Endothelial cell of umbilical vein (primary cell): ENCODE measurements around the gene PRX. TPM values are rescaled to one million over a fixed set of nuclear protein-coding genes. Genes with fewer than 3 reads are reported as not detected.
"Not testable (repeated sequence)": the region's sequence is repeated elsewhere in the genome, so short reads cannot be mapped to it uniquely, and the experiment has no call there.

Experiments used
- BruUV-seq: library from RNA; stranded (reverse); fragments of 400-500 nt; replicated peaks from 2 replicates; lab custom pipeline; 2021; lab: Mats Ljungman, UMichigan
- CTCF ChIA-PET: fragments of 300-600, 350-600 bp; sonication (Branson Sonifier 250); formaldehyde crosslinking; loops from one replicate; lab custom pipeline; 2021; ENCODE audit warnings: antibody characterized with exemption, inconsistent platforms; lab: Charles Lee
- POLR2A ChIA-PET: fragments of 300-600, 350-600 bp; sonication (Branson Sonifier 250); formaldehyde crosslinking; loops from one replicate; lab custom pipeline; 2021; ENCODE audit warnings: antibody characterized with exemption, inconsistent platforms; lab: Charles Lee
- DNase-seq: peaks from one replicate; pipeline ENCODE4 v3.0.0-alpha.2; 2011; ENCODE audit warnings: low read depth, low spot score
- FAIRE-seq: peaks from 2 replicates; lab custom pipeline; 2011; peaks lifted over from hg19 to GRCh38; lab: Jason Lieb, UNC
- H2AFZ ChIP-seq: 2 replicates; pipeline ENCODE4 v1.6.0; 2012; ENCODE audit warnings: low read depth, low read length, control low read depth, inconsistent platforms
- H3K27ac ChIP-seq: 2 replicates; pipeline ENCODE4 v1.5.1; 2011; ENCODE audit warnings: low read depth, mild to moderate bottlenecking, control low read depth, low read length, moderate library complexity; ENCODE audit not compliant: insufficient read depth
- H3K27me3 ChIP-seq, 2 experiments: 2 replicates each; pipeline versions ENCODE4 v1.6.0 to v1.6.1; 2011; ENCODE audit warnings: low read length in 2 of 2, mixed read lengths in 1 of 2; ENCODE audit not compliant: control insufficient read depth in 2 of 2, insufficient read depth in 2 of 2
- H3K36me3 ChIP-seq, 2 experiments: 2 replicates in 1 of 2; 3 replicates in 1 of 2; pipeline ENCODE4 v1.5.1; 2011; ENCODE audit warnings: low read length in 2 of 2, mild to moderate bottlenecking in 1 of 2, moderate library complexity in 1 of 2; ENCODE audit not compliant: control insufficient read depth in 2 of 2, insufficient read depth in 2 of 2; ENCODE audit errors: extremely low read depth in 1 of 2
- H3K4me1 ChIP-seq: 3 replicates; pipeline ENCODE4 v1.5.1; 2011; ENCODE audit warnings: mild to moderate bottlenecking, low read length; ENCODE audit not compliant: control insufficient read depth, insufficient read depth; ENCODE audit errors: extremely low read depth
- H3K4me2 ChIP-seq: 2 replicates; pipeline ENCODE4 v1.6.1; 2011; ENCODE audit warnings: low read length, control low read depth, mixed read lengths; ENCODE audit not compliant: insufficient read depth
- H3K4me3 ChIP-seq, 3 experiments: fragments of 200-600 bp in 1 of 3; sonication (generic), shearing (Covaris generic) in 1 of 3; replicated peaks in 1 of 3; 2 replicates each; pipeline ENCODE4 v1.5.1; 2011 to 2016; ENCODE audit warnings: control low read depth in 3 of 3, low read length in 3 of 3, mild to moderate bottlenecking in 2 of 3, inconsistent platforms in 1 of 3, low read depth in 1 of 3, moderate library complexity in 1 of 3; ENCODE audit not compliant: insufficient read depth in 1 of 3
- H3K79me2 ChIP-seq: 2 replicates; pipeline ENCODE4 v1.6.0; 2012; ENCODE audit warnings: low read length, inconsistent platforms; ENCODE audit not compliant: control insufficient read depth, insufficient read depth
- H3K9ac ChIP-seq: replicated peaks from 2 replicates; pipeline ENCODE3; 2011; ENCODE audit warnings: low read length, control low read depth; ENCODE audit not compliant: insufficient read depth; ENCODE audit errors: extremely low read depth
- H3K9me1 ChIP-seq: replicated peaks from 3 replicates; pipeline ENCODE4 v1.6.0; 2011; ENCODE audit warnings: mild to moderate bottlenecking, low read length; ENCODE audit not compliant: control insufficient read depth, insufficient read depth; ENCODE audit errors: extremely low read depth
- H3K9me3 ChIP-seq: replicated peaks from 2 replicates; pipeline ENCODE4 v1.5.1; 2012; ENCODE audit warnings: low read length, inconsistent platforms; ENCODE audit not compliant: control insufficient read depth, insufficient read depth
- H4K20me1 ChIP-seq: replicated peaks from 2 replicates; pipeline ENCODE3; 2011; ENCODE audit warnings: mild to moderate bottlenecking, low read length; ENCODE audit not compliant: control insufficient read depth, insufficient read depth; ENCODE audit errors: extremely low read depth
- EZH2 ChIP-seq: IDR thresholded peaks from 2 replicates; pipeline ENCODE4 v1.6.1; 2012; ENCODE audit warnings: borderline replicate concordance, low read depth, mild to moderate bottlenecking, moderate library complexity, low read length, inconsistent platforms; ENCODE audit not compliant: severe bottlenecking
- FOS ChIP-seq: IDR thresholded peaks from 2 replicates; pipeline ENCODE4 v1.6.1; 2011; ENCODE audit warnings: mild to moderate bottlenecking, low read length, moderate library complexity, borderline replicate concordance; ENCODE audit not compliant: insufficient read depth
- GATA2 ChIP-seq: IDR thresholded peaks from 2 replicates; pipeline ENCODE4 v1.7.0; 2011; ENCODE audit warnings: low read depth, mild to moderate bottlenecking, moderate library complexity, mixed read lengths, low read length; ENCODE audit not compliant: insufficient read length, insufficient read depth
- JUN ChIP-seq: IDR thresholded peaks from 2 replicates; pipeline ENCODE4 v1.6.1; 2011; ENCODE audit warnings: borderline replicate concordance, low read depth; ENCODE audit not compliant: insufficient read length, insufficient read depth
- MYC ChIP-seq: IDR thresholded peaks from one replicate; pipeline ENCODE4 v1.6.1; 2011; ENCODE audit warnings: mild to moderate bottlenecking, low read depth, low read length
- POLR2A ChIP-seq: IDR thresholded peaks from 2 replicates; pipeline ENCODE4 v1.6.1; 2012; ENCODE audit warnings: low read depth, mild to moderate bottlenecking, control low read depth, low read length
- POLR2AphosphoS5 ChIP-seq: IDR thresholded peaks from 2 replicates; pipeline ENCODE4 v1.6.1; 2012; ENCODE audit warnings: low read depth, mild to moderate bottlenecking, control low read depth, low read length, moderate library complexity; ENCODE audit not compliant: insufficient read depth
- dilution Hi-C: fragments of 300-500 bp; cut with MboI; formaldehyde crosslinking; loops from one replicate; pipeline ENCODE4 v1.15.0; 2019; ENCODE audit warnings: low sequenced_read_pairs; ENCODE audit not compliant: extremely low pct_ligation_motif_present
- intact Hi-C: fragments of 100-400 bp; cut with micrococcal nuclease; formaldehyde crosslinking; loops from one replicate; pipeline ENCODE4 v1.10.0; 2022
- polyA plus RNA-seq, 4 experiments: library from polyadenylated mRNA; depleted of rRNA in 3 of 4; stranded (reverse) in 3 of 4; unstranded in 1 of 4; fragments of >200 nt; gene quantifications; 2 replicates each; pipeline versions ENCODE4 v1.2.1 to v1.2.3, GENCODE V29; 2011 to 2012; ENCODE audit warnings: missing spikeins in 1 of 4
- total RNA-seq: library from RNA; stranded (reverse); gene quantifications from 2 replicates; pipeline ENCODE4 v1.2.3, GENCODE V29; 2021
- TF ChIP-seq, protein P1 (sequence below): IDR thresholded peaks from 2 replicates; pipeline ENCODE4 v1.6.1; 2011; ENCODE audit not compliant: insufficient read depth, insufficient read length
- TF ChIP-seq, protein P2 (sequence below), 2 donors: IDR thresholded peaks; 1 replicate in 1 of 2; 2 replicates in 1 of 2; pipeline ENCODE4 v1.5.1; 2011; ENCODE audit warnings: low read length in 2 of 2, mild to moderate bottlenecking in 2 of 2, moderate library complexity in 2 of 2, control low read depth in 1 of 2, inconsistent platforms in 1 of 2, low read depth in 1 of 2; ENCODE audit not compliant: insufficient read depth in 1 of 2; ENCODE audit errors: extremely low read depth in 1 of 2

The PRX gene
- total and polyA plus RNA-seq, 2 donors (not counting 3 experiments of a cell fraction or from before 2014, with no cell fraction given): 0.80 to 1.3 TPM

DNA sequence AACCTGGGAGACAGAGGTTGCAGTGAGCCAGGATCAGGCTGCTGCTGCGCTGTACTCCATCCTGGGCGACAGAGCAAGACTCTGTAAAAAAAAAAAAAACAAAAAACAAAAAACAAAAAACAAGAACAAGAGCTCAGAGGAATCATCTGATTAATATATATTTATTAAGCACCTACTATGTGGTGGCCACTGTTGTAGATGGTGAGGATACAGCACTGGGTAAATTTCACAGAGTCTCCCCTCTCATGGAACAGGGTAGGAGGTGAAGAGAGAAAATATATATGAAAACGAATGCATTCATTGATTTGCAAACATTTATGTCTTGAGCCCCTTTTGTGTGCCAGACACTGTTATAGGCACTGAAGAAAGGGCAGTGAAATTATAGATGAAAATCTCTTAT is 18.5 kb upstream of the PRX start:
- Histone ChIP-seq H3K9ac (no peak overlapping the region), H3K9me3 (no peaks in the 10 kb centered on the region), H2AFZ (no peak overlapping the region), H3K9me1 (no peaks in the 10 kb centered on the region), H3K27ac (no peak overlapping the region), H3K27me3 (no peaks in the 10 kb centered on the region), H3K36me3 (no peaks in the 10 kb centered on the region), H3K4me1 (peaks cover 13% of the 10 kb centered on the region), H3K4me3 (no peak overlapping the region), H3K79me2 (no peaks in the 10 kb centered on the region), H4K20me1 (no peaks in the 10 kb centered on the region), H3K4me2 (no peak overlapping the region)
- BruUV-seq: no TSS peak
- ChIA-PET POLR2A (no interaction called here), CTCF (interaction anchor here (2.0 kb wide), 1 partner anchor 11 kb away, joined by 6 read pairs; no protein-coding TSS in a partner anchor)
- dilution Hi-C loops (no loop called here), intact Hi-C loops (no loop called here)
- FAIRE-seq (no peak), DNase-seq (no peak)
- TF ChIP-seq, protein P1, sequence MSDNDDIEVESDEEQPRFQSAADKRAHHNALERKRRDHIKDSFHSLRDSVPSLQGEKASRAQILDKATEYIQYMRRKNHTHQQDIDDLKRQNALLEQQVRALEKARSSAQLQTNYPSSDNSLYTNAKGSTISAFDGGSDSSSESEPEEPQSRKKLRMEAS: no peak
- TF ChIP-seq FOS (no peak), JUN (no peak), POLR2AphosphoS5 (no peak), EZH2 (no peak), MYC (no peak), GATA2 (no peak), POLR2A (no peak)
- TF ChIP-seq, protein P2, sequence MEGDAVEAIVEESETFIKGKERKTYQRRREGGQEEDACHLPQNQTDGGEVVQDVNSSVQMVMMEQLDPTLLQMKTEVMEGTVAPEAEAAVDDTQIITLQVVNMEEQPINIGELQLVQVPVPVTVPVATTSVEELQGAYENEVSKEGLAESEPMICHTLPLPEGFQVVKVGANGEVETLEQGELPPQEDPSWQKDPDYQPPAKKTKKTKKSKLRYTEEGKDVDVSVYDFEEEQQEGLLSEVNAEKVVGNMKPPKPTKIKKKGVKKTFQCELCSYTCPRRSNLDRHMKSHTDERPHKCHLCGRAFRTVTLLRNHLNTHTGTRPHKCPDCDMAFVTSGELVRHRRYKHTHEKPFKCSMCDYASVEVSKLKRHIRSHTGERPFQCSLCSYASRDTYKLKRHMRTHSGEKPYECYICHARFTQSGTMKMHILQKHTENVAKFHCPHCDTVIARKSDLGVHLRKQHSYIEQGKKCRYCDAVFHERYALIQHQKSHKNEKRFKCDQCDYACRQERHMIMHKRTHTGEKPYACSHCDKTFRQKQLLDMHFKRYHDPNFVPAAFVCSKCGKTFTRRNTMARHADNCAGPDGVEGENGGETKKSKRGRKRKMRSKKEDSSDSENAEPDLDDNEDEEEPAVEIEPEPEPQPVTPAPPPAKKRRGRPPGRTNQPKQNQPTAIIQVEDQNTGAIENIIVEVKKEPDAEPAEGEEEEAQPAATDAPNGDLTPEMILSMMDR (IDR thresholded peaks at IDR 0.05; ENCODE audit: extremely low read depth in 1 of 2, insufficient read depth in 1 of 2, low read depth in 1 of 2, low read length in 2 of 2): no peak

DNA sequence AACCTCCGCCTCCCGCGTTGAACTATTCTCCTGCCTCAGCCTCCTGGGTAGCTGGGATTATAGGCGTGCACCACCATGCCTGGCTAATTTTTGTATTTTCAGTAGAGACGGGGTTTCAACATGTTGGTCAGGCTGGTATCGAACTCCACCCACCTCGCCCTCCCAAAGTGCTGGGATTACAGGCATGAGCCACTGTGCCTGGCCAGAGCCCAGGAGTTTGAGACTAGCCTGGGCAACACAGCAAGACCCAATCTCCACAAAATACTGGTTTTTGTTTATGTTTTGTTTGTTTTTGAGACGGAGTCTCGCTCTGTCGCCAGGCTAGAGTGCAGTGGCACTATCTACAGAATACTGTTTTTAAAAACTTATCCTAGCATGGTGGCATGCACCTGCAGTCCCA is 17.1 kb upstream of the PRX start:
- FAIRE-seq, H3K9ac ChIP-seq: not testable (repeated sequence)

DNA sequence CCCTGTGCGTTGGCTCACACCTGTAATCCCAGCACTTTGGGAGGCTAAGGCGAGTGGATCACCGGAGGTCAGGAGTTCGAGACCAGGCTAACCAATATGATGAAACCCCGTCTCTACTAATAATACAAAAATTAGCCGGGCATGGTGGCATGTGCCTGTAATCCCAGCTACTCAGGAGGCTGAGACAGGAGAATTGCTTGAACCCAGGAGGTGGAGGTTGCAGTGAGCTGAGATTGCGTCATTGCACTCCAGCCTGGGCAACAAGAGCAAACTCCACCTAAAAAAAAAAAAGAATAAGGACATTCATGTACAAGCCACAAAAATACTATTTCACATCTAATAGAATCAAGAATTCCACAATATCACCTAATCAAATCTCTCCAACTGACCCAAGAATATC is 15.0 kb upstream of the PRX start:
- BruUV-seq, H3K27me3 ChIP-seq, FAIRE-seq, POLR2A ChIA-PET, H3K4me2 ChIP-seq, H4K20me1 ChIP-seq, H3K9me1 ChIP-seq, H3K4me3 ChIP-seq, dilution Hi-C loops, DNase-seq, H2AFZ ChIP-seq, H3K9me3 ChIP-seq, H3K36me3 ChIP-seq, H3K9ac ChIP-seq, H3K27ac ChIP-seq: not testable (repeated sequence)
- peaks cover 18% of the 10 kb centered on the region for H3K4me1 ChIP-seq
- peaks cover 20% of the 10 kb centered on the region for H3K79me2 ChIP-seq
- intact Hi-C loops: loop anchor here (5.0 kb wide), 1 partner anchor 596 kb away; the partner anchor contains the start of gene DYRK1B
- CTCF ChIA-PET: interaction anchor here (2.8 kb wide), 1 partner anchor 123 kb away, joined by 11 read pairs; no protein-coding TSS in a partner anchor

More for the DNA sequence above, 17.1 kb upstream of the PRX start:
- H3K9me3 ChIP-seq, H3K4me2 ChIP-seq, POLR2A ChIA-PET, intact Hi-C loops, H3K27me3 ChIP-seq, H3K79me2 ChIP-seq, H4K20me1 ChIP-seq, H3K4me3 ChIP-seq, DNase-seq, dilution Hi-C loops, H3K9me1 ChIP-seq, H2AFZ ChIP-seq, H3K36me3 ChIP-seq, BruUV-seq, H3K27ac ChIP-seq: not testable (repeated sequence)
- CTCF ChIA-PET: interaction anchor here (0.6 to 2.0 kb wide), 4 partner anchors 9 to 34 kb away, joined by 3 to 6 read pairs (median 5); no protein-coding TSS in a partner anchor
- H3K4me1 ChIP-seq: peaks cover 16% of the 10 kb centered on the region
